Measurements from ENCODE around the gene KCNMA1. TPM values are rescaled to one million over a fixed set of nuclear protein-coding genes. Genes with fewer than 3 reads are reported as not detected.

Gene KCNMA1
- total and polyA plus RNA-seq, 2 donors (not counting 1 experiment from before 2014, with no cell fraction given) = 0.82 to 3.1 TPM

- Mint-ChIP-seq H3K9me3 (ENCODE audit: insufficient read depth) (no peaks in the 10 kb centered on the region), H3K4me1 (no peaks in the 10 kb centered on the region), H3K4me3 (no peak overlapping the region), H3K27ac (no peak overlapping the region), H3K27me3 (no peaks in the 10 kb centered on the region)
- H3K27ac ChIP-seq (ENCODE audit: low read length in 2 of 2) = no peak overlapping the region
- ChIA-PET POLR2A (no interaction called here), CTCF (no interaction called here)
- H3K4me1 ChIP-seq (ENCODE audit: control insufficient read depth in 2 of 2, insufficient read depth in 2 of 2, low read length in 2 of 2) = no peaks in the 10 kb centered on the region
- H3K4me3 ChIP-seq (ENCODE audit: control extremely low read depth in 1 of 5, extremely low read depth in 1 of 5, insufficient read depth in 1 of 5, low read depth in 2 of 5, low read length in 4 of 5) = no peak overlapping the region
- H3K36me3 ChIP-seq (replicated peaks in 1 of 2; ENCODE audit: control extremely low read depth in 1 of 2, control insufficient read depth in 1 of 2, extremely low read depth in 1 of 2, insufficient read depth in 2 of 2, low read length in 1 of 2) = no peaks in the 10 kb centered on the region
- peaks cover 0 to 2% (median 0%) of the 10 kb centered on the region in 3 donors for H3K9me3 ChIP-seq (ENCODE audit: control extremely low read depth in 1 of 3, control insufficient read depth in 2 of 3, insufficient read depth in 1 of 3, low read length in 2 of 3)
- no peaks in the 10 kb centered on the region for H3K79me2 ChIP-seq (ENCODE audit: control insufficient read depth, insufficient read depth, low read length)
- no peaks in the 10 kb centered on the region for H4K20me1 ChIP-seq (ENCODE audit: control insufficient read depth, insufficient read depth, low read length, poor library complexity, severe bottlenecking)
- intact Hi-C loops (cut with micrococcal nuclease) = no loop called here
- no peak overlapping the region for H3K4me2 ChIP-seq (replicated peaks; ENCODE audit: low read depth, low read length, poor library complexity, severe bottlenecking)
- ATAC-seq (ENCODE audit: low read depth) (no peak), DNase-seq (no peak)
- no peak for TF ChIP-seq CTCF (IDR thresholded peaks at IDR 0.05)
- no peak for TF ChIP-seq EZH2 (IDR thresholded peaks at IDR 0.05; ENCODE audit: borderline replicate concordance, insufficient read depth, low read depth, low read length, poor library complexity, severe bottlenecking)
- no peaks in the 10 kb centered on the region for H3K27me3 ChIP-seq (replicated peaks in 1 of 4; ENCODE audit: control extremely low read depth in 1 of 4, control insufficient read depth in 3 of 4, insufficient read depth in 4 of 4, low read length in 3 of 4)
- WGBS (ENCODE audit: insufficient coverage) = 84% methylated on average over 4 of the region's 4 CpGs
- H2AFZ ChIP-seq (ENCODE audit: insufficient read depth, low read depth, low read length, poor library complexity, severe bottlenecking) = no peak overlapping the region
- H3K9ac ChIP-seq (ENCODE audit: low read length) = no peak overlapping the region
Observed at GRCh38 chr10:77576007-77576367, 61.6 kb downstream of the KCNMA1 start.

DNA sequence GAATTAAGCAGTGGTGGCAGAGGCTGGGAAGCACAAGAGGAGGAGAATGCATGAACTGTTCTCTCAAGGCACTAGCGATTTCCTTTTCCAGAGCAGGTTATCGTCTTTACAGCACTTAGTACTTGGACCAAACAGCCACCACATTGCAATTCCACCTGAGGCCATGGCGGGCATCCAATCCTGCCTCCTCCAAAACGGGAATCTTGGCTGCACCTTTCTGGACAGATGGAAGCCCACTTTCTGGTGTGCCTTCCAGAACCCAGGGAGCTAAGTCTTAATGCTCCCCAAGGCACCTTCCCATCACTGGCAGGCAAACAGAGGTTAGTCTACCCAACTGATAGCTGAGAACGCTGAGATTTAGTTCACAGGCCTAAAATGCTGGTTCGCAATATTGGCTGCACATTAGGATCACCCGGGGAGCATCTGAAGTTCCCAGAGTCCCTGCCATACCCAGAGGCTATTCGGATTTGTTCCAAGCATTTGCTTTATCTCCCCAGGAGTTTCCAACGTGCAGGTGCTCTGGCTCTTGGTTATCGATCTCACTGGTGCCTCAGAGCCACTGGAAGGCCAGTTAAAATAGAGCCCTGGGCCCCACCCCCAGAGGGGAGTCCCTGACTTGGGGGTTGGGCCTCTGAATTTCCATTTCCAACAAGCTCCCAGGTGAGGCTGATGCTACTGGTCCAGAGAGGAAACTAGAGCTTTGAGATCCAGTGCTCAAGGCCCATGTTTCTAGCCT lies 62.2 kb downstream of the KCNMA1 start:
- H4K20me1 ChIP-seq (ENCODE audit: control insufficient read depth, insufficient read depth, low read length, poor library complexity, severe bottlenecking) = no peaks in the 10 kb centered on the region
- H2AFZ ChIP-seq (ENCODE audit: insufficient read depth, low read depth, low read length, poor library complexity, severe bottlenecking) = no peak overlapping the region
- no peak overlapping the region for H3K4me3 ChIP-seq (ENCODE audit: control extremely low read depth in 1 of 5, extremely low read depth in 1 of 5, insufficient read depth in 1 of 5, low read depth in 2 of 5, low read length in 4 of 5)
- no peaks in the 10 kb centered on the region for H3K79me2 ChIP-seq (ENCODE audit: control insufficient read depth, insufficient read depth, low read length)
- H3K4me1 ChIP-seq (ENCODE audit: control insufficient read depth in 2 of 2, insufficient read depth in 2 of 2, low read length in 2 of 2) = no peaks in the 10 kb centered on the region
- H3K4me2 ChIP-seq (replicated peaks; ENCODE audit: low read depth, low read length, poor library complexity, severe bottlenecking) = no peak overlapping the region
- intact Hi-C loops (cut with micrococcal nuclease) = no loop called here
- 93% methylated on average over 9 of the region's 10 CpGs for WGBS (ENCODE audit: insufficient coverage)
- Mint-ChIP-seq H3K4me3 (no peak overlapping the region), H3K9me3 (ENCODE audit: insufficient read depth) (no peaks in the 10 kb centered on the region), H3K27me3 (no peaks in the 10 kb centered on the region), H3K27ac (no peak overlapping the region), H3K4me1 (no peaks in the 10 kb centered on the region)
- ATAC-seq (ENCODE audit: low read depth) (no peak), DNase-seq (no peak)
- H3K9ac ChIP-seq (ENCODE audit: low read length) = no peak overlapping the region
- H3K27ac ChIP-seq (ENCODE audit: low read length in 2 of 2) = no peak overlapping the region
- peaks cover 0 to 2% (median 0%) of the 10 kb centered on the region in 3 donors for H3K9me3 ChIP-seq (ENCODE audit: control extremely low read depth in 1 of 3, control insufficient read depth in 2 of 3, insufficient read depth in 1 of 3, low read length in 2 of 3)
- no peaks in the 10 kb centered on the region for H3K27me3 ChIP-seq (replicated peaks in 1 of 4; ENCODE audit: control extremely low read depth in 1 of 4, control insufficient read depth in 3 of 4, insufficient read depth in 4 of 4, low read length in 3 of 4)
- H3K36me3 ChIP-seq (replicated peaks in 1 of 2; ENCODE audit: control extremely low read depth in 1 of 2, control insufficient read depth in 1 of 2, extremely low read depth in 1 of 2, insufficient read depth in 2 of 2, low read length in 1 of 2) = no peaks in the 10 kb centered on the region
- CTCF ChIA-PET = no interaction called here
- POLR2A ChIA-PET = no interaction called here
- no peak for TF ChIP-seq CTCF (IDR thresholded peaks at IDR 0.05)
- no peak for TF ChIP-seq EZH2 (IDR thresholded peaks at IDR 0.05; ENCODE audit: borderline replicate concordance, insufficient read depth, low read depth, low read length, poor library complexity, severe bottlenecking)

Measured in B cell (primary cell).